AG08396 (cell line): ENCODE measurements around the gene CFDP1.
A peak's percentile ranks its signal among the peaks of the same experiment; 100 is the strongest.

ENCODE experiments used
- DNase-seq: peaks from one replicate; pipeline ENCODE4 v3.0.0; 2012; ENCODE audit warnings: low spot score, mixed read lengths

The CFDP1 gene

GRCh38 chr16:75250809-75251279, 182.5 kb downstream of the CFDP1 start:
- peak; percentile 77 for DNase-seq

GRCh38 chr16:75250089-75250808, 183.1 kb downstream of the CFDP1 start:
- no peak for DNase-seq

- DNase-seq = no peak
Measured at GRCh38 chr16:75249441-75249840, 183.9 kb downstream of the CFDP1 start.

- DNase-seq = no peak
Measured at GRCh38 chr16:75248536-75249380, 184.5 kb downstream of the CFDP1 start.

- DNase-seq = no peak
Measured at GRCh38 chr16:75248142-75248535, 185.2 kb downstream of the CFDP1 start.

GRCh38 chr16:75247249-75247648, 186.1 kb downstream of the CFDP1 start:
- DNase-seq = no peak

GRCh38 chr16:75246504-75247205, 186.6 kb downstream of the CFDP1 start:
- DNase-seq = no peak

GRCh38 chr16:75244844-75245758, 188.2 kb downstream of the CFDP1 start:
- DNase-seq = peak; percentile 91

- no peak for DNase-seq
Measured at GRCh38 chr16:75244225-75244809, 189.0 kb downstream of the CFDP1 start.
